H1 (cell line): ENCODE results near the gene ANK3. TPM values are rescaled to one million over a fixed set of nuclear protein-coding genes. Genes with fewer than 3 reads are reported as not detected.

Experiments used
- CTCF ChIA-PET: fragments of 300-600 bp; sonication (Branson Sonifier 250); formaldehyde crosslinking; loops from one replicate; lab custom pipeline; 2021; ENCODE audit not compliant: partially characterized antibody; lab: Charles Lee
- POLR2A ChIA-PET: fragments of 300-600 bp; sonication (Branson Sonifier 250); formaldehyde crosslinking; loops from one replicate; lab custom pipeline; 2021; ENCODE audit warnings: inconsistent platforms; ENCODE audit not compliant: partially characterized antibody; lab: Charles Lee
- DNase-seq, 2 experiments: peaks; one replicate each; pipeline versions ENCODE4 v3.0.0 to v3.0.0-alpha.2; 2010 to 2022; ENCODE audit warnings: low spot score in 2 of 2, low read depth in 1 of 2, mixed read lengths in 1 of 2
- FAIRE-seq: peaks from 2 replicates; lab custom pipeline; 2011; peaks lifted over from hg19 to GRCh38; lab: Jason Lieb, UNC
- H2AFZ ChIP-seq: 2 replicates; pipeline ENCODE4 v1.8.1; 2012; ENCODE audit warnings: low read length, inconsistent platforms
- H2AK5ac ChIP-seq: 2 replicates; pipeline ENCODE4 v1.6.1; 2013; ENCODE audit warnings: low read depth, low read length
- H2BK120ac ChIP-seq: replicated peaks from 2 replicates; pipeline ENCODE3; 2013; ENCODE audit warnings: low read depth, low read length, inconsistent platforms
- H2BK12ac ChIP-seq: 2 replicates; pipeline ENCODE4 v1.6.1; 2013; ENCODE audit warnings: low read depth, low read length
- H2BK15ac ChIP-seq: 2 replicates; pipeline ENCODE4 v1.6.1; 2013; ENCODE audit warnings: low read length
- H2BK20ac ChIP-seq: 2 replicates; pipeline ENCODE4 v1.6.1; 2013; ENCODE audit warnings: low read length
- H2BK5ac ChIP-seq: 2 replicates; pipeline ENCODE4 v1.6.1; 2013; ENCODE audit warnings: low read depth, low read length
- H3K14ac ChIP-seq: 2 replicates; pipeline ENCODE4 v1.6.1; 2013; ENCODE audit warnings: inconsistent platforms; ENCODE audit not compliant: insufficient read length
- H3K18ac ChIP-seq: 2 replicates; pipeline ENCODE4 v1.6.1; 2013; ENCODE audit warnings: low read length; ENCODE audit errors: extremely low read depth
- H3K23ac ChIP-seq: 2 replicates; pipeline ENCODE4 v1.6.1; 2013; ENCODE audit warnings: inconsistent platforms; ENCODE audit not compliant: insufficient read length
- H3K23me2 ChIP-seq: 2 replicates; pipeline ENCODE4 v1.6.1; 2013; ENCODE audit warnings: low read depth, low read length
- H3K27ac ChIP-seq: 2 replicates; pipeline ENCODE4 v1.6.1; 2011; ENCODE audit warnings: low read depth, low read length, inconsistent platforms
- H3K27me3 ChIP-seq, 4 experiments: replicated peaks in 1 of 4; 1 replicate in 1 of 4; 2 replicates in 3 of 4; pipeline versions ENCODE4 v1.6.1 to v1.8.1; 2011 to 2013; ENCODE audit warnings: low read length in 3 of 4, mild to moderate bottlenecking in 3 of 4, inconsistent platforms in 2 of 4, mixed read lengths in 2 of 4, moderate library complexity in 1 of 4; ENCODE audit not compliant: control insufficient read depth in 3 of 4, insufficient read depth in 3 of 4; ENCODE audit errors: extremely low read depth in 1 of 4
- H3K36me3 ChIP-seq, 4 experiments: 2 replicates each; pipeline versions ENCODE4 v1.6.1 to v1.8.1; 2011 to 2013; ENCODE audit warnings: mild to moderate bottlenecking in 4 of 4, low read length in 3 of 4, moderate library complexity in 2 of 4, control low read depth in 1 of 4, inconsistent platforms in 1 of 4; ENCODE audit not compliant: insufficient read depth in 4 of 4, control insufficient read depth in 2 of 4
- H3K4ac ChIP-seq: replicated peaks from 2 replicates; pipeline ENCODE3; 2013; ENCODE audit warnings: low read length, low read depth, mixed read lengths, inconsistent platforms; ENCODE audit not compliant: insufficient read length
- H3K4me1 ChIP-seq, 4 experiments: replicated peaks in 1 of 4; 1 replicate in 1 of 4; 2 replicates in 3 of 4; pipeline versions ENCODE4 v1.6.1 to v1.8.1; 2011 to 2013; ENCODE audit warnings: low read length in 3 of 4, inconsistent platforms in 2 of 4, mixed read lengths in 1 of 4; ENCODE audit not compliant: insufficient read depth in 4 of 4, control insufficient read depth in 3 of 4
- H3K4me2 ChIP-seq, 2 experiments: 2 replicates each; pipeline versions ENCODE4 v1.6.1 to v1.8.1; 2011 to 2013; ENCODE audit warnings: low read depth in 2 of 2, low read length in 2 of 2, control low read depth in 1 of 2, inconsistent platforms in 1 of 2, mild to moderate bottlenecking in 1 of 2; ENCODE audit not compliant: insufficient read depth in 1 of 2
- H3K4me3 ChIP-seq, 4 experiments: fragments of 200-600, 300-600 bp in 1 of 4; sonication (generic), shearing (Covaris generic), sonication (Bioruptor Twin) in 1 of 4; 2 replicates each; pipeline versions ENCODE4 v1.5.1 to v1.8.1; 2011 to 2016; ENCODE audit warnings: low read length in 4 of 4, low read depth in 3 of 4, control low read depth in 2 of 4, inconsistent platforms in 2 of 4, mild to moderate bottlenecking in 2 of 4, mixed read lengths in 1 of 4, moderate library complexity in 1 of 4; ENCODE audit not compliant: insufficient read depth in 2 of 4; ENCODE audit errors: extremely low read depth in 1 of 4
- H3K56ac ChIP-seq: replicated peaks from 2 replicates; pipeline ENCODE3; 2013; ENCODE audit warnings: low read depth, mild to moderate bottlenecking, mixed read lengths, low read length, inconsistent platforms; ENCODE audit not compliant: insufficient read length
- H3K79me1 ChIP-seq: 2 replicates; pipeline ENCODE4 v1.6.1; 2013; ENCODE audit warnings: low read depth, low read length, control low read depth
- H3K79me2 ChIP-seq, 2 experiments: 2 replicates each; pipeline versions ENCODE4 v1.6.1 to v1.8.1; 2012 to 2013; ENCODE audit warnings: low read length in 2 of 2, mild to moderate bottlenecking in 2 of 2, inconsistent platforms in 1 of 2; ENCODE audit not compliant: insufficient read depth in 2 of 2, control insufficient read depth in 1 of 2
- H3K9ac ChIP-seq, 4 experiments: replicated peaks in 1 of 4; 1 replicate in 1 of 4; 2 replicates in 3 of 4; pipeline versions ENCODE4 v1.6.1 to v1.8.1; 2011 to 2013; ENCODE audit warnings: low read depth in 3 of 4, low read length in 3 of 4, control low read depth in 2 of 4, mild to moderate bottlenecking in 2 of 4, moderate library complexity in 2 of 4, inconsistent platforms in 1 of 4; ENCODE audit errors: extremely low read depth in 1 of 4
- H3K9me3 ChIP-seq, 2 experiments: 2 replicates each; pipeline versions ENCODE4 v1.6.1 to v1.8.1; 2012 to 2013; ENCODE audit warnings: mild to moderate bottlenecking in 2 of 2, moderate library complexity in 2 of 2, control low read depth in 1 of 2, inconsistent platforms in 1 of 2, low read depth in 1 of 2, low read length in 1 of 2, mixed read lengths in 1 of 2; ENCODE audit not compliant: insufficient read depth in 2 of 2
- H4K20me1 ChIP-seq, 2 experiments: replicated peaks in 1 of 2; 2 replicates each; pipeline versions ENCODE3 to v1.8.1; 2011 to 2013; ENCODE audit warnings: inconsistent platforms in 2 of 2, low read length in 2 of 2, mild to moderate bottlenecking in 1 of 2; ENCODE audit not compliant: insufficient read depth in 2 of 2, control insufficient read depth in 1 of 2
- H4K5ac ChIP-seq: 2 replicates; pipeline ENCODE4 v1.6.1; 2013; ENCODE audit warnings: low read length, low read depth, mixed read lengths, inconsistent platforms; ENCODE audit not compliant: insufficient read length
- H4K8ac ChIP-seq: 2 replicates; pipeline ENCODE4 v1.8.0; 2013; ENCODE audit warnings: mild to moderate bottlenecking, moderate library complexity, low read length, inconsistent platforms; ENCODE audit not compliant: insufficient read depth; ENCODE audit errors: extremely low read depth
- H4K91ac ChIP-seq: replicated peaks from 2 replicates; pipeline ENCODE3; 2013; ENCODE audit warnings: low read length, mixed read lengths, inconsistent platforms; ENCODE audit not compliant: insufficient read length
- BACH1 ChIP-seq: IDR thresholded peaks from 2 replicates; pipeline ENCODE4 v1.6.1; 2012; ENCODE audit warnings: low read length, improper control_type of control experiment
- CTCF ChIP-seq, 3 experiments: IDR thresholded peaks; 1 replicate in 2 of 3; 2 replicates in 1 of 3; pipeline versions ENCODE4 v1.5.1 to v1.6.1; 2011; ENCODE audit warnings: low read length in 3 of 3, mild to moderate bottlenecking in 3 of 3, inconsistent platforms in 2 of 3, low read depth in 1 of 3, moderate library complexity in 1 of 3; ENCODE audit not compliant: insufficient read depth in 1 of 3; ENCODE audit errors: control extremely low read depth in 1 of 3
- KDM5A ChIP-seq: fragments of 200-600 bp; IDR thresholded peaks from 2 replicates; pipeline ENCODE4 v1.7.1; 2012; ENCODE audit warnings: mild to moderate bottlenecking, low read length, inconsistent platforms, mixed read lengths
- SIN3A ChIP-seq, 2 experiments: IDR thresholded peaks in 1 of 2; conservative IDR thresholded peaks in 1 of 2; 2 replicates each; pipeline ENCODE4 v1.6.1; 2011 to 2012; ENCODE audit warnings: low read length in 2 of 2, improper control_type of control experiment in 1 of 2, low read depth in 1 of 2, mild to moderate bottlenecking in 1 of 2
- TAF1 ChIP-seq: IDR thresholded peaks from 2 replicates; pipeline ENCODE4 v1.6.1; 2011; ENCODE audit warnings: mild to moderate bottlenecking, low read depth, low read length
- WGBS, 2 experiments: shearing (Covaris generic) in 1 of 2; methylation state at CpG; one replicate each; pipeline versions ENCODE4 v1.1.6 to v1.1.7; 2013 to 2015; ENCODE audit warnings: low lambda C conversion rate in 2 of 2, mixed read lengths in 2 of 2, inconsistent platforms in 1 of 2, low coverage in 1 of 2, missing lambda C conversion rate in 1 of 2; ENCODE audit not compliant: insufficient replicate concordance in 2 of 2, insufficient coverage in 1 of 2, insufficient read length in 1 of 2; ENCODE audit errors: extremely low coverage in 1 of 2, missing lambda C conversion rate in 1 of 2; 5-methylcytosine and 5-hydroxymethylcytosine counted together
- polyA plus RNA-seq, 7 experiments: library from polyadenylated mRNA; depleted of rRNA in 3 of 7; stranded (reverse) in 5 of 7; unstranded in 2 of 7; fragments of >200 nt in 5 of 7; fragments of 200-250 nt in 2 of 7; gene quantifications; 1 replicate in 5 of 7; 2 replicates in 1 of 7; 4 replicates in 1 of 7; pipeline versions ENCODE4 v1.2.1 to v1.2.3, GENCODE V29; 2011 to 2013; ENCODE audit warnings: missing spikeins in 2 of 7, mixed read lengths in 2 of 7
- total RNA-seq: library from RNA; stranded (reverse); fragmentation: NEBNext Ultra II Directional; extraction: Animal tissue kit (Norgen Biotek cat#: 25700); gene quantifications from 2 replicates; pipeline ENCODE4 v1.2.1, GENCODE V29; 2021

The ANK3 gene
- total and polyA plus RNA-seq, 2 of the 8 experiments (the other 6 are each of a cell fraction or from before 2014, with no cell fraction given) = 18.1 to 67.9 TPM

- POLR2A ChIA-PET = interaction anchor here (0.8 kb wide), 1 partner anchor 68 kb away, joined by 3 read pairs; no protein-coding TSS in a partner anchor
- Histone ChIP-seq H3K4me1 (peaks cover 0 to 4% (median 2%) of the 10 kb centered on the region in 4 experiments; a peak in 2 of 7 replicates), H4K20me1 (no peaks in the 10 kb centered on the region), H2AK5ac (no peak overlapping the region), H2BK12ac (no peak overlapping the region), H2BK15ac (no peak overlapping the region), H4K91ac (no peak overlapping the region), H2AFZ (no peak overlapping the region), H3K4me2 (no peak overlapping the region), H3K18ac (no peak overlapping the region), H2BK20ac (no peak overlapping the region), H3K79me1 (no peaks in the 10 kb centered on the region), H3K9ac (no peak overlapping the region), H3K27me3 (no peaks in the 10 kb centered on the region), H2BK5ac (no peak overlapping the region), H3K23me2 (no peaks in the 10 kb centered on the region), H3K27ac (no peak overlapping the region), H2BK120ac (no peak overlapping the region), H3K23ac (no peak overlapping the region), H3K36me3 (no peaks in the 10 kb centered on the region), H4K5ac (no peak overlapping the region), H3K79me2 (no peaks in the 10 kb centered on the region), H3K4ac (no peak overlapping the region), H3K4me3 (no peak overlapping the region), H3K14ac (no peak overlapping the region), H3K56ac (no peak overlapping the region), H3K9me3 (no peaks in the 10 kb centered on the region), H4K8ac (no peak overlapping the region)
- no peak for TF ChIP-seq BACH1
- TF ChIP-seq TAF1 = no peak
- TF ChIP-seq CTCF (IDR thresholded peaks at IDR 0.05; ENCODE audit: control extremely low read depth in 1 of 3, insufficient read depth in 1 of 3, low read depth in 1 of 3, low read length in 3 of 3) = no peak
- no peak for TF ChIP-seq SIN3A (conservative IDR thresholded peaks at IDR 0.05 in 1 of 2, IDR thresholded peaks at IDR 0.05 in 1 of 2; ENCODE audit: low read depth in 1 of 2, low read length in 2 of 2)
- no peak for TF ChIP-seq KDM5A
- DNase-seq = no peak
- 91% methylated on average over 5 of the region's 5 CpGs; no CpG with 5 or more reads in 1 of the 2 experiments for WGBS, 2 experiments
- CTCF ChIA-PET = interaction anchor here (0.6 to 11.2 kb wide), 28 partner anchors 8 to 582 kb away, joined by 3 to 151 read pairs (median 6); no protein-coding TSS in a partner anchor
- FAIRE-seq = no peak
Observed at GRCh38 chr10:60207894-60208293, 181.8 kb downstream of the ANK3 start.
